ENCODE results near the gene FARP1.
A peak's percentile ranks its signal among the peaks of the same experiment; 100 is the strongest.

Gene FARP1

DNA sequence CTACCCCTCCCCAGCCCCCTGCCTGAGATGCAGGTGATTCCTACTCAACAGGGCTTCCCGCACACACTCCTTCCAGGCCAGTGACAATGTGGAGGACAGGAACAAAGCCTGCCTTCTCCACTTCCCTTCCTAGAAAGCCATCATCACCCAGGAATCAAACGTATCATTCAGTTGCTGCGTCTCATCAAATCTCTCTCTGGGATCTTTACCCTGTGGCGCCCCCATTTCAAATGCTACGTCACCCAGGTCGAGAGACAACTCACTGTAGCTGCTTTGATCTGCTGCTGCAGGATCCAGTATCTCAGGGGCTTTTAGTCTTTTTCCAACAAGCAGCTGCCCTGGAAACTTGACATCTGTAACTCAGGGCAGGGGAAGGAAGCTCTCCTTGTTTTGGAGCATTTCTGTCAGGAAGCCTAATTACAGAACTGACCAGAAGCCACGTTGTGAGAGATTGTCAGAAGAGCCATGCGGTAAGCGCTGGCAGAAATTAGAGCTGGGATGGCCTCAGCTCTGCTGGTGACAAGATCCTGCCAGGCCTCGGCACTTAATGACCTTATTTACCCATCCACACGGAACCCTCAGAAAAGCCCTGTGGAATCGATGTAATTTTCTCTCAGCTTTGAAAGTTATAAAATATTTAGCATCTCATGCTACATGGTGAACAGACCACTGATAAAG lies 293.5 kb downstream of the FARP1 start:
- no peaks in the 10 kb centered on the region for H3K79me2 ChIP-seq (ENCODE audit: control insufficient read depth, insufficient read depth, low read length, unreplicated experiment)
- H3K36me3 ChIP-seq (ENCODE audit: insufficient read depth, low read length) = no peaks in the 10 kb centered on the region
- H3K4me3 ChIP-seq (ENCODE audit: low read depth, low read length) = no peak overlapping the region
- no peaks in the 10 kb centered on the region for H3K4me1 ChIP-seq (ENCODE audit: control insufficient read depth, insufficient read depth, low read length, unreplicated experiment)
- no peak overlapping the region for H2AFZ ChIP-seq (ENCODE audit: low read length, unreplicated experiment)
- H3K27ac ChIP-seq (ENCODE audit: low read depth, low read length) = no peak overlapping the region
- H3K27me3 ChIP-seq (ENCODE audit: insufficient read depth, low read length) = no peaks in the 10 kb centered on the region

DNA sequence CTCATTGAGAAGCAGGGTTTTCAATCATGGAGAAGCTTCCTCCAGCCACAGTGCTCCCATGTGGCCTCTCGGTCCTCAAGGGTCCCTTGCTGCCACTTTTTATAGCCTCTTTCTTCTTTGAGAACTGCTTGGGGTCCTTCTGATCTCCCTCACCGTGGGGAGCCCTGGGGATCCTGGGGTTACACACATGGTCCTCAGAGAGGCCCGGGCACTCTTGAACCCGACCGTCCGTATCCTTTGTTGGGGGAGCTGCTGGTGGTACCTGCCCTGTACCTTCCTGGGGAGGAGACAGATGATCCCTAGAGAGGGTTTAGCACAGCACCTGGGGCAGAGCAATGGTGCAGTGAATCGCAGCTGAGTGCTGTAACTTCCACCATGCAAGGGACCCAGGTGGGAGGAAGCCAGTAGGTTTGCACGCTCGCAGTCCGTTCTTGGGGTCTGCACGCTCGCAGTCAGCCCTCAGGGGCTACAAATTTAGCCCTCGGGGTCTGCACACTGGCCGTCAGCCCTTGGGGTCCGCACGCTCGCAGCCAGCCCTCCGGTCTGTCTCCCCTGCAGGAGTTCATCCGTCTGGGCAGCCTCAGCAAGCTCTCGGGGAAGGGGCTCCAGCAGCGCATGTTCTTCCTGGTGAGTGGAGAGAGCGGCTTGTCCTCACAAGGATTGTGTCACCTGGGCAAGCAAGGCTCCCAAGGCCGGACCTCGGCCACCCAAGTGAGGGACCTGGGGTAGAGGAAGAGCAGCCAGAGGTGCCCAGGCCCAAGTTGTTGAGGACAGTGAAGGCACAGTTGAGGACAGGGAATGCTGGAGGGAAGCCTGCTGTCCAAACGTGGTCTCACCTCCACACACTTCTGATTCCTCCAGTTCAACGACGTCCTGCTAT lies 295.6 kb downstream of the FARP1 start:
- no peak overlapping the region for H2AFZ ChIP-seq (ENCODE audit: low read length, unreplicated experiment)
- H3K27ac ChIP-seq (ENCODE audit: low read depth, low read length) = no peak overlapping the region
- no peaks in the 10 kb centered on the region for H3K27me3 ChIP-seq (ENCODE audit: insufficient read depth, low read length)
- peaks cover 8% of the 10 kb centered on the region for H3K4me1 ChIP-seq (ENCODE audit: control insufficient read depth, insufficient read depth, low read length, unreplicated experiment)
- no peak overlapping the region for H3K4me3 ChIP-seq (ENCODE audit: low read depth, low read length)
- no peaks in the 10 kb centered on the region for H3K79me2 ChIP-seq (ENCODE audit: control insufficient read depth, insufficient read depth, low read length, unreplicated experiment)
- no peaks in the 10 kb centered on the region for H3K36me3 ChIP-seq (ENCODE audit: insufficient read depth, low read length)

DNA sequence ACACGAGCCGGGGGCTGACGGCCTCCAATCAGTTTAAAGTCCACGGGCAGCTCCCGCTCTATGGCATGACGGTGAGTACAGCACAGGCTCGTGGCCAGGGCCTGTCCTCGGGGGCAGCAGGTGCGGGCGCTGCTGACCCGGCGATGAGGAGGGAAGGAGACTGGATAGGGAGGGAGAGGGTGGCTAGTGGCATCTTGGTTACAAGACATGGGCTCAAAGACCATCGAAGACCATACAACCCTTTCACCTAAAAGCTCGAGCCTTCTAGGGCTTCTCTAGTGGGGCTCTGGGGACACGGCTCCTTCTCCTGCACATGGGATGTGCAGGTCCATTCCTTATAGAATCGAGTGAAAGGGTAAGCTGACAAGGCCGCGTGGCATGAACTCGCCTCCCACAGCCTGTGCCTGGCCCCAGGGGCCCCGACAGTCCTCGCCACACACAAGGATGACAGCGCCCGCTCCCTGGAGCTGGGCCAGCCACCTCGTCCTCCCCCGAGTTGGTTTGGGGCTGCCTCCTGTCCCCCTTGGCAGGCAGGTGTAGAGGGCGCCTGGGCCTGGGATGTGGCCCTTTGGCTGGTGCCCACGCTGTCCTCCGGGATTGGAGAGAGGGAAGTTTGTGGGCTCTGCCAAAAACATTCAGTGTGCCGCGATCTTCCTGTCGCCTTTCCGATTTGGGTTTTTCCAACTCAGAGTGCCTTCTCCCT lies 296.4 kb downstream of the FARP1 start:
- no peak overlapping the region for H2AFZ ChIP-seq (ENCODE audit: low read length, unreplicated experiment)
- H3K27ac ChIP-seq (ENCODE audit: low read depth, low read length) = no peak overlapping the region
- H3K27me3 ChIP-seq (ENCODE audit: insufficient read depth, low read length) = no peaks in the 10 kb centered on the region
- no peaks in the 10 kb centered on the region for H3K79me2 ChIP-seq (ENCODE audit: control insufficient read depth, insufficient read depth, low read length, unreplicated experiment)
- no peaks in the 10 kb centered on the region for H3K36me3 ChIP-seq (ENCODE audit: insufficient read depth, low read length)
- H3K4me1 ChIP-seq (ENCODE audit: control insufficient read depth, insufficient read depth, low read length, unreplicated experiment) = peaks cover 16% of the 10 kb centered on the region
- H3K4me3 ChIP-seq (ENCODE audit: low read depth, low read length) = no peak overlapping the region

DNA sequence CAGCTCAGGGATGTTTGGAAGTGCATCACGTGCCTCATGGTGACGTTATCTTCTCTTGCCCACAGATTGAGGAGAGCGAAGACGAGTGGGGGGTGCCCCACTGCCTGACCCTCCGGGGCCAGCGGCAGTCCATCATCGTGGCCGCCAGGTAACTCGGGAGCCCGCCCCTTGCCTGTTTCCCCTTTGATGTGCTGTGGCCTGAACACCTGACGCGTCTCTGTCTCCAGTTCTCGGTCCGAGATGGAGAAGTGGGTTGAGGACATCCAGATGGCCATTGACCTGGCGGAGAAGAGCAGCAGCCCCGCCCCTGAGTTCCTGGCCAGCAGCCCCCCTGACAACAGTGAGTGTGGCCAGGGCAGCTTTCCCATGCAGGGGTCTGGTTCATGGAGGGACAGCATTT lies 297.0 kb downstream of the FARP1 start:
- H3K27me3 ChIP-seq (ENCODE audit: insufficient read depth, low read length) = no peaks in the 10 kb centered on the region
- no peak overlapping the region for H2AFZ ChIP-seq (ENCODE audit: low read length, unreplicated experiment)
- no peaks in the 10 kb centered on the region for H3K36me3 ChIP-seq (ENCODE audit: insufficient read depth, low read length)

DNA sequence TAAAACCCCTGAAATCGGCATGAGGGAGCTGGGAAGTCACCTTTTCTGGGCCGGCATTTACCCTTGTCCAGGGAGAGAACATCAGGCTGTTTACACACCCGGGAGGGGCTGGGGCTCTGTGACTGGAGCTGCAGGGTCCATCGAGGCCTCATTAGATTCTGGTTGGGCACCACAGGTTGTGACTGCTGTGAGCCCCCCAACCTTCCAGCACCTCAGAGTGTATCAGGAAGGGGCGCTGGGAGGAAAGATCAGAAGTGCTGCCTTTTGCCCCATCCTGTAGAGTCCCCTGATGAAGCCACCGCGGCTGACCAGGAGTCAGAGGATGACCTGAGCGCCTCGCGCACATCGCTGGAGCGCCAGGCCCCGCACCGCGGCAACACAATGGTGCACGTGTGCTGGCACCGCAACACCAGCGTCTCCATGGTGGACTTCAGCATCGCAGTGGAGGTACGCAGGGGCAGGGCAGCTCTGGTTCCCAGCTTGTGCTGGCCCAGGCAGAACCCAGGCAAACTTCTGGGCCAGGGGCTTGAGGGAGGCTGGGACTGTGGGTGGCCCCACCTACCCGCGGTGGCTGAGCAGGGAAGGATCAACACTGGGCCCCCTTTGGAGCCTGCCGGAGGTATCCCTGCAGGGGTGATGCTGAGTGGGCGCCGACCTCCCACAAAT lies 297.6 kb downstream of the FARP1 start:
- no peaks in the 10 kb centered on the region for H3K27me3 ChIP-seq (ENCODE audit: insufficient read depth, low read length)
- H3K36me3 ChIP-seq (ENCODE audit: insufficient read depth, low read length) = no peaks in the 10 kb centered on the region
- H3K27ac ChIP-seq (ENCODE audit: low read depth, low read length) = no peak overlapping the region
- H3K4me3 ChIP-seq (ENCODE audit: low read depth, low read length) = no peak overlapping the region
- H2AFZ ChIP-seq (ENCODE audit: low read length, unreplicated experiment) = no peak overlapping the region
- no peaks in the 10 kb centered on the region for H3K79me2 ChIP-seq (ENCODE audit: control insufficient read depth, insufficient read depth, low read length, unreplicated experiment)
- H3K4me1 ChIP-seq (ENCODE audit: control insufficient read depth, insufficient read depth, low read length, unreplicated experiment) = peaks cover 16% of the 10 kb centered on the region

More for the DNA sequence above, 297.0 kb downstream of the FARP1 start:
- Histone ChIP-seq H3K4me3 (ENCODE audit: low read depth, low read length) (no peak overlapping the region), H3K79me2 (ENCODE audit: control insufficient read depth, insufficient read depth, low read length, unreplicated experiment) (no peaks in the 10 kb centered on the region), H3K27ac (ENCODE audit: low read depth, low read length) (no peak overlapping the region), H3K4me1 (ENCODE audit: control insufficient read depth, insufficient read depth, low read length, unreplicated experiment) (peaks cover 16% of the 10 kb centered on the region)

DNA sequence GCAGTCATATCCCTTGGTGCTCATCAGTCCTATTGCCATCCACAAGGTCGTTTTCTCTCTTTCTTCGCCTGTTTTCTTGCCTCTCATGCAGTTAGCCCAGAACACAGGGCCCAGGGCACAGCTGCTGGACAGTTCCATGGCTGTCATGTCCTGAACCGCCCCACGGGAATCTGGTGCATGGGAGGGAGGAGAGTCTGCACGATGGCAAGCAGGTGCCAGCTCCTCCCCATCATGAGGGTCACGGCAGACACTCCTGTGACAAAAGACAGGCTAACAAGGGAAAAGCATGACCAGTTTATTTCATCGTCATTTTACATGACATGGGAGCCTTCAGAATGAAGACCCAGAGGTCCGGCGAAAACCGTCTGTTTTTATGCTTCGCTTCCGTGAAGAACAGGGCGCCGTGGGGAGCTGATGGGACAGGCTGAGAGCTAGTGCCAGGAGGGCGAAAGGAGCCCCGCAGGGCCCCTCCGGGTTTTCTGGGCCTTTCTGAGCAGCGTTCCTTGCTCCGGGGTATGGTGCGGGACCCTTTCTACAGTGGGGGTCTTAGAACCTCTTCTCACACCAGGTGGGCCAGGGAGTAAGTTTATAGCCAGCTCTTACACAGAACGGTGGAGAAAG lies 298.3 kb downstream of the FARP1 start:
- no peaks in the 10 kb centered on the region for H3K36me3 ChIP-seq (ENCODE audit: insufficient read depth, low read length)
- H3K4me3 ChIP-seq (ENCODE audit: low read depth, low read length) = no peak overlapping the region
- no peaks in the 10 kb centered on the region for H3K79me2 ChIP-seq (ENCODE audit: control insufficient read depth, insufficient read depth, low read length, unreplicated experiment)
- H3K4me1 ChIP-seq (ENCODE audit: control insufficient read depth, insufficient read depth, low read length, unreplicated experiment) = peaks cover 16% of the 10 kb centered on the region
- H3K27ac ChIP-seq (ENCODE audit: low read depth, low read length) = no peak overlapping the region
- H2AFZ ChIP-seq (ENCODE audit: low read length, unreplicated experiment) = no peak overlapping the region
- no peaks in the 10 kb centered on the region for H3K27me3 ChIP-seq (ENCODE audit: insufficient read depth, low read length)

DNA sequence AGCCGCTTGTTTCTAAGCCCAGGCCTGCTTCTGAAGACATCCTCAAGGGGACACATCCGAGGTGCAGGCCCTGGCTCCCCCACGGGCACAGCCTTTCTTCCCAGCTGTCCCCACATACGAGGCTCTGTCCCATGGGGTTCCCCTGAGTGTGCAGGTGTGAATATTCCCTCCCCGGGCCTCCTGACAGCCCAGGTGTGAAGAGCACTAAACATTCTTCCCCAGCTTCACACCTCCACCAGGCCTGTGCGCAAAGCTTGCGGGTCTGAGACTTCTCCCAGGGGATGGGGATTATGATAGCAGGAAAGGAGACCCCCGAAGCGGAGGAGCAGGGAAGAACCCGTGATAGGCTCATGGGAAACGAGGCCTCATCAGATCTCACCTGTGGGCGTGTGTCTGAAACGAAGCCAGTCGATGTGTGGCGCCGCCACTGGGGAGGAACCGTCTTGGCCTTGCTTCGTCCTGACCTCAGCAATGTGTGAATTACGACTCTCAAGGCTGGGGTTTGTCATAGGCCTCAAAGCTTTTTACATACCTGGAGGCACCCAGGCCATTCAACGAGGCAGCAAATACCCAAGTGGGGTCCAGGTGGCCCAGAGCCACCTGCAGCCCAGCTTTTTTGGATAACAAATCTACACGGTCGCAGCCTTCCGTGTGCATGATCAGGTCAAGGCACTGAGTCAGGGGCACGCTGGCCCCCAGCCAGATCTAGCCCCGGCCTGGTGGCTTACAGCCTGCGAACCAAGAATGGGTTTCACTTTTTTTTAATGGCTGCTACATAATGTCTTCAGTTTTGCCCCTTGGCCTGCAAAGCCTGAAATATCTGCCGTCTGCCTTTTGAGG lies 299.7 kb downstream of the FARP1 start:
- Histone ChIP-seq H3K27me3 (ENCODE audit: insufficient read depth, low read length) (no peaks in the 10 kb centered on the region), H3K4me3 (ENCODE audit: low read depth, low read length) (no peak overlapping the region), H3K4me1 (ENCODE audit: control insufficient read depth, insufficient read depth, low read length, unreplicated experiment) (peaks cover 16% of the 10 kb centered on the region), H3K36me3 (ENCODE audit: insufficient read depth, low read length) (no peaks in the 10 kb centered on the region), H3K79me2 (ENCODE audit: control insufficient read depth, insufficient read depth, low read length, unreplicated experiment) (no peaks in the 10 kb centered on the region), H3K27ac (ENCODE audit: low read depth, low read length) (peak overlapping the region; percentile 62; the same call in 1 of the 2 replicates), H2AFZ (ENCODE audit: low read length, unreplicated experiment) (no peak overlapping the region)

DNA sequence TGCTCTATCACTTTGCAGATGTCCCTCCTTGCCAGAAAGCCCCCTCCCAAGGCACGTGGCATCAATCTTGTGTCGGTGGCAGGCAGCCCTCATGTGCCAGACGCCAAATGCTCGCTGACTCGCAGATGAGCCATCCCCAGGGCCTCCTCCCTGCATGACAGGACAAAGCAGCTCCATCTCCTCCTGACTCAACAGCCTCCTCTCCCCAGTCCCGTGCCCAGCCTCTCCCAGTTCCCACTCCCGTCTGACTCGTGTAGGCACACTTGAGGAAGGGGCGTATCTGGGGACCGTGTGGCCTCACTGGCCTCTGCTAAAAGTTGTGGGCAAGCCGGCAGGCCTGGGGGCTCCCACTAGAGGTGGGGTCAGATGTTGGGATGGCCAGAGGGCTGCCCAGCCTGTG lies 300.4 kb downstream of the FARP1 start:
- H3K4me1 ChIP-seq (ENCODE audit: control insufficient read depth, insufficient read depth, low read length, unreplicated experiment) = peaks cover 16% of the 10 kb centered on the region
- peak overlapping the region; percentile 73 for H3K27ac ChIP-seq (ENCODE audit: low read depth, low read length)
- H3K79me2 ChIP-seq (ENCODE audit: control insufficient read depth, insufficient read depth, low read length, unreplicated experiment) = no peaks in the 10 kb centered on the region
- H3K4me3 ChIP-seq (ENCODE audit: low read depth, low read length) = no peak overlapping the region
- no peaks in the 10 kb centered on the region for H3K27me3 ChIP-seq (ENCODE audit: insufficient read depth, low read length)
- H2AFZ ChIP-seq (ENCODE audit: low read length, unreplicated experiment) = no peak overlapping the region
- H3K36me3 ChIP-seq (ENCODE audit: insufficient read depth, low read length) = 0 out of 2 replicates have a peak, but pooled peaks cover 4% of the 10 kb centered on the region

DNA sequence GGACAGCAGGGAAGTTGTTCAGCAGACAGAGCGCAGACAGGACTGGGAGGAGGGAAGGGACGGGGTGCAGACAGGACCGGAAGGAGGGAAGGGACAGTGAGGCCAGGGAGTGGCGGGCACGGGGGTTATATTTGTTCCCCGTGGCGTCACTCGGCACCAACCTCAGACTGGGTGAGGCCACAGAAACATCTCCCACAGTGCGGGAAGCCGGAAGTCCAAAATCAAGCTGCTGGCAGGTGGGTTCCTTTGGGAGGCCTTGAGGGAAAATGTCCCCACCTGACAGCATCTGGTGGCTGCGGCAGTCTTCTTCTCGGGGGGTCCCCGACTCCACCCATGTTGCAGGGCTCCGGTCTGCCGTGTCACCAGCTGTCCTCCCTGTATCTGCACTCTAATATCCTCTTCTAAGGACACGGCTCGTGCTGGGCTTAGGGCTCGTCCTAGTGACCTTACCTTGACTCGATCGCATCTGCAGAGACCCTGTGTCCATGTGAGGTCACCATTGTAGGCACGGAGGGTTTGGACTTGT lies 301.0 kb downstream of the FARP1 start:
- Histone ChIP-seq H3K79me2 (ENCODE audit: control insufficient read depth, insufficient read depth, low read length, unreplicated experiment) (no peaks in the 10 kb centered on the region), H2AFZ (ENCODE audit: low read length, unreplicated experiment) (no peak overlapping the region), H3K27ac (ENCODE audit: low read depth, low read length) (peak overlapping the region; percentile 73), H3K27me3 (ENCODE audit: insufficient read depth, low read length) (no peaks in the 10 kb centered on the region), H3K4me3 (ENCODE audit: low read depth, low read length) (no peak overlapping the region), H3K36me3 (ENCODE audit: insufficient read depth, low read length) (0 out of 2 replicates have a peak, but pooled peaks cover 4% of the 10 kb centered on the region), H3K4me1 (ENCODE audit: control insufficient read depth, insufficient read depth, low read length, unreplicated experiment) (peaks cover 16% of the 10 kb centered on the region)

Measured in ACC112 (cell line).